ENCODE results near the gene TRIML1.
"Not testable (repeated sequence)": the region's sequence is repeated elsewhere in the genome, so short reads cannot be mapped to it uniquely, and the experiment has no call there.

TRIML1 gene

GRCh38 chr4:188132232-188132631 lies 7.0 kb upstream of the TRIML1 start:
- CTCF ChIA-PET, result no interaction called here
- Mint-ChIP-seq H3K36me3 (no peaks in the 10 kb centered on the region), H3K27ac (no peak overlapping the region), H3K4me1 (no peaks in the 10 kb centered on the region), H3K27me3 (no peaks in the 10 kb centered on the region), H3K9me3 (peaks cover 24% of the 10 kb centered on the region), H3K4me3 (no peak overlapping the region)
- DNase-seq, result no peak

- no peak overlapping the region for H3K27ac Mint-ChIP-seq
- H3K4me1 Mint-ChIP-seq, result no peaks in the 10 kb centered on the region
- CTCF ChIA-PET, result no interaction called here
- H3K9me3 Mint-ChIP-seq, result peaks cover 10% of the 10 kb centered on the region
- H3K4me3 Mint-ChIP-seq, result no peak overlapping the region
- no peaks in the 10 kb centered on the region for H3K36me3 Mint-ChIP-seq
- H3K27me3 Mint-ChIP-seq, result no peaks in the 10 kb centered on the region
- no peak for DNase-seq
Observed at GRCh38 chr4:188138227-188138626, 1.0 kb upstream of the TRIML1 start.

- Mint-ChIP-seq H3K27me3 (no peaks in the 10 kb centered on the region), H3K9me3 (peaks cover 15% of the 10 kb centered on the region), H3K4me1 (no peaks in the 10 kb centered on the region), H3K27ac (no peak overlapping the region), H3K4me3 (no peak overlapping the region), H3K36me3 (no peaks in the 10 kb centered on the region)
- DNase-seq, result no peak
- CTCF ChIA-PET, result no interaction called here
Observed at GRCh38 chr4:188139671-188140070, 430 bp downstream of the TRIML1 start.

- H3K27ac Mint-ChIP-seq, result no peak overlapping the region
- DNase-seq, result no peak
- no peak overlapping the region for H3K4me3 Mint-ChIP-seq
- H3K27me3 Mint-ChIP-seq, result no peaks in the 10 kb centered on the region
- CTCF ChIA-PET, result no interaction called here
- no peaks in the 10 kb centered on the region for H3K36me3 Mint-ChIP-seq
- peaks cover 18% of the 10 kb centered on the region for H3K9me3 Mint-ChIP-seq
- no peaks in the 10 kb centered on the region for H3K4me1 Mint-ChIP-seq
Observed at GRCh38 chr4:188143731-188144130, 4.5 kb downstream of the TRIML1 start.

- H3K4me1 Mint-ChIP-seq, result no peaks in the 10 kb centered on the region
- peaks cover 23% of the 10 kb centered on the region for H3K9me3 Mint-ChIP-seq
- H3K4me3 Mint-ChIP-seq, result no peak overlapping the region
- CTCF ChIA-PET, result no interaction called here
- no peak for DNase-seq
- no peak overlapping the region for H3K27ac Mint-ChIP-seq
- H3K27me3 Mint-ChIP-seq, result no peaks in the 10 kb centered on the region
- no peaks in the 10 kb centered on the region for H3K36me3 Mint-ChIP-seq
Observed at GRCh38 chr4:188145601-188146000, 6.4 kb downstream of the TRIML1 start.

- no peaks in the 10 kb centered on the region for H3K27me3 Mint-ChIP-seq
- CTCF ChIA-PET, result no interaction called here
- H3K4me1 Mint-ChIP-seq, result no peaks in the 10 kb centered on the region
- H3K36me3 Mint-ChIP-seq, result no peaks in the 10 kb centered on the region
- H3K27ac Mint-ChIP-seq, result no peak overlapping the region
- H3K9me3 Mint-ChIP-seq, result peaks cover 22% of the 10 kb centered on the region
- H3K4me3 Mint-ChIP-seq, result no peak overlapping the region
- DNase-seq, result no peak
Observed at GRCh38 chr4:188146618-188147017, 7.4 kb downstream of the TRIML1 start.

- Mint-ChIP-seq H3K4me3 (no peak overlapping the region), H3K27ac (no peak overlapping the region), H3K27me3 (no peaks in the 10 kb centered on the region), H3K36me3 (no peaks in the 10 kb centered on the region), H3K4me1 (no peaks in the 10 kb centered on the region), H3K9me3 (peaks cover 22% of the 10 kb centered on the region)
- DNase-seq, result no peak
- CTCF ChIA-PET, result no interaction called here
Observed at GRCh38 chr4:188147176-188147575, 7.9 kb downstream of the TRIML1 start.

- H3K4me3 Mint-ChIP-seq, result no peak overlapping the region
- CTCF ChIA-PET, result no interaction called here
- H3K9me3 Mint-ChIP-seq, result peaks cover 22% of the 10 kb centered on the region
- H3K27ac Mint-ChIP-seq, result no peak overlapping the region
- no peaks in the 10 kb centered on the region for H3K36me3 Mint-ChIP-seq
- no peak for DNase-seq
- H3K4me1 Mint-ChIP-seq, result no peaks in the 10 kb centered on the region
- H3K27me3 Mint-ChIP-seq, result no peaks in the 10 kb centered on the region
Observed at GRCh38 chr4:188147776-188148175, 8.5 kb downstream of the TRIML1 start.

GRCh38 chr4:188154668-188155405 lies 15.6 kb downstream of the TRIML1 start:
- DNase-seq, result no peak
- Mint-ChIP-seq H3K4me1 (no peaks in the 10 kb centered on the region), H3K27me3 (no peaks in the 10 kb centered on the region), H3K36me3 (no peaks in the 10 kb centered on the region), H3K4me3 (no peak overlapping the region), H3K9me3 (peaks cover 20% of the 10 kb centered on the region), H3K27ac (no peak overlapping the region)
- CTCF ChIA-PET, result no interaction called here

GRCh38 chr4:188158336-188158735 lies 19.1 kb downstream of the TRIML1 start:
- no peak overlapping the region for H3K4me3 Mint-ChIP-seq
- DNase-seq, result no peak
- H3K9me3 Mint-ChIP-seq, result peaks cover 22% of the 10 kb centered on the region
- H3K27me3 Mint-ChIP-seq, result no peaks in the 10 kb centered on the region
- CTCF ChIA-PET, result no interaction called here
- H3K4me1 Mint-ChIP-seq, result no peaks in the 10 kb centered on the region
- no peaks in the 10 kb centered on the region for H3K36me3 Mint-ChIP-seq
- H3K27ac Mint-ChIP-seq, result no peak overlapping the region

- CTCF ChIA-PET, H3K27ac Mint-ChIP-seq, DNase-seq, H3K27me3 Mint-ChIP-seq, H3K4me3 Mint-ChIP-seq, H3K36me3 Mint-ChIP-seq, H3K4me1 Mint-ChIP-seq: not testable (repeated sequence)
- H3K9me3 Mint-ChIP-seq, result peaks cover 22% of the 10 kb centered on the region
Observed at GRCh38 chr4:188159513-188160226, 20.4 kb downstream of the TRIML1 start.

GRCh38 chr4:188160406-188160805 lies 21.2 kb downstream of the TRIML1 start:
- Mint-ChIP-seq H3K27ac (no peak overlapping the region), H3K9me3 (peaks cover 22% of the 10 kb centered on the region), H3K4me3 (no peak overlapping the region), H3K4me1 (no peaks in the 10 kb centered on the region), H3K27me3 (no peaks in the 10 kb centered on the region), H3K36me3 (no peaks in the 10 kb centered on the region)
- CTCF ChIA-PET, result no interaction called here
- no peak for DNase-seq

- Mint-ChIP-seq H3K27me3 (no peaks in the 10 kb centered on the region), H3K4me3 (no peak overlapping the region), H3K36me3 (no peaks in the 10 kb centered on the region), H3K27ac (no peak overlapping the region), H3K4me1 (no peaks in the 10 kb centered on the region), H3K9me3 (peaks cover 22% of the 10 kb centered on the region)
- CTCF ChIA-PET, result no interaction called here
- no peak for DNase-seq
Observed at GRCh38 chr4:188161167-188161566, 21.9 kb downstream of the TRIML1 start.

- Mint-ChIP-seq H3K27ac (no peak overlapping the region), H3K4me3 (no peak overlapping the region), H3K9me3 (peaks cover 18% of the 10 kb centered on the region), H3K4me1 (no peaks in the 10 kb centered on the region), H3K27me3 (no peaks in the 10 kb centered on the region), H3K36me3 (no peaks in the 10 kb centered on the region)
- DNase-seq, result no peak
- CTCF ChIA-PET, result no interaction called here
Observed at GRCh38 chr4:188162698-188163097, 23.5 kb downstream of the TRIML1 start.

GRCh38 chr4:188168726-188169373 lies 29.6 kb downstream of the TRIML1 start:
- Mint-ChIP-seq H3K9me3 (peaks cover 13% of the 10 kb centered on the region), H3K27ac (no peak overlapping the region), H3K27me3 (no peaks in the 10 kb centered on the region), H3K36me3 (no peaks in the 10 kb centered on the region), H3K4me3 (no peak overlapping the region), H3K4me1 (no peaks in the 10 kb centered on the region)
- CTCF ChIA-PET, result no interaction called here
- DNase-seq, result no peak
